Measurements from ENCODE around the gene ARHGAP35.

- TF ChIP-seq CTCF (IDR thresholded peaks at IDR 0.05) (no peak), POLR2A (IDR thresholded peaks at IDR 0.05) (no peak), POLR2AphosphoS5 (IDR thresholded peaks at IDR 0.05) (no peak)
Measured at GRCh38 chr19:46909356-46909755, 48.6 kb downstream of the ARHGAP35 start.

All from gastroesophageal sphincter (tissue), 3 donors.